Activated gamma-delta T cell treated with Interleukin-2 at 50 U/mL for 16 hours (primary cell): Measurements from ENCODE around the gene TMEM198.
A peak's percentile ranks its signal among the peaks of the same experiment; 100 is the strongest.

Experiments
- DNase-seq: peaks from one replicate; pipeline ENCODE4 v3.0.0-alpha.2; 2020

The TMEM198 gene

GRCh38 chr2:219509780-219510511, 33.9 kb upstream of the TMEM198 start:
- peak; percentile 43 for DNase-seq

- no peak for DNase-seq
Measured at GRCh38 chr2:219510512-219511135, 33.2 kb upstream of the TMEM198 start.

- DNase-seq, result no peak
Measured at GRCh38 chr2:219511547-219512325, 32.1 kb upstream of the TMEM198 start.

- no peak for DNase-seq
Measured at GRCh38 chr2:219512524-219513216, 31.2 kb upstream of the TMEM198 start.

- no peak for DNase-seq
Measured at GRCh38 chr2:219513787-219514186, 30.0 kb upstream of the TMEM198 start.

- DNase-seq, result no peak
Measured at GRCh38 chr2:219514196-219514761, 29.5 kb upstream of the TMEM198 start, which contains the start of gene ASIC4. Gene ASIC4, plus strand, starts transcription at chr2:219514482. Its CDS starts 243 bp downstream, at chr2:219514725.

GRCh38 chr2:219514836-219515235, 29.0 kb upstream of the TMEM198 start:
- DNase-seq, result no peak

GRCh38 chr2:219515874-219516629, 27.8 kb upstream of the TMEM198 start:
- DNase-seq, result no peak

GRCh38 chr2:219516888-219517287, 26.9 kb upstream of the TMEM198 start:
- DNase-seq, result no peak

GRCh38 chr2:219517954-219518778, 25.7 kb upstream of the TMEM198 start:
- no peak for DNase-seq

GRCh38 chr2:219519526-219519916, 24.3 kb upstream of the TMEM198 start:
- no peak for DNase-seq

- DNase-seq, result no peak
Measured at GRCh38 chr2:219520079-219520478, 23.7 kb upstream of the TMEM198 start.

- DNase-seq, result no peak
Measured at GRCh38 chr2:219521066-219521880, 22.6 kb upstream of the TMEM198 start.

- no peak for DNase-seq
Measured at GRCh38 chr2:219522111-219523030, 21.5 kb upstream of the TMEM198 start.

- no peak for DNase-seq
Measured at GRCh38 chr2:219523031-219523671, 20.7 kb upstream of the TMEM198 start.

- DNase-seq, result no peak
Measured at GRCh38 chr2:219524817-219525216, 19.0 kb upstream of the TMEM198 start.

- no peak for DNase-seq
Measured at GRCh38 chr2:219525533-219526232, 18.1 kb upstream of the TMEM198 start.
